Lower leg skin (tissue), 4 donors: Measurements from ENCODE around the gene IFT43. TPM values are rescaled to one million over a fixed set of nuclear protein-coding genes. Genes with fewer than 3 reads are reported as not detected.
"Not testable (repeated sequence)": the region's sequence is repeated elsewhere in the genome, so short reads cannot be mapped to it uniquely, and the experiment has no call there.

Experiments
- DNase-seq, 2 donors: peaks; one replicate each; pipeline ENCODE4 v3.0.0-alpha.2; 2019; ENCODE audit warnings: low spot score in 2 of 2
- H3K4me3 ChIP-seq: fragments of 200-600 bp; sonication (generic); 2 replicates; pipeline ENCODE4 v1.5.1; 2017; ENCODE audit warnings: mild to moderate bottlenecking, low read depth; ENCODE audit not compliant: poor library complexity, severe bottlenecking
- CTCF ChIP-seq, 3 donors: fragments of 450-650 bp; IDR thresholded peaks; one replicate each; pipeline ENCODE4 v1.5.1; 2016; ENCODE audit warnings: antibody characterized with exemption in 3 of 3, mild to moderate bottlenecking in 3 of 3, moderate library complexity in 2 of 3
- POLR2A ChIP-seq, 2 donors: fragments of 450-650 bp; IDR thresholded peaks; one replicate each; pipeline ENCODE4 v1.6.1; 2016 to 2017; ENCODE audit warnings: antibody characterized with exemption in 2 of 2, mild to moderate bottlenecking in 1 of 2, moderate library complexity in 1 of 2
- WGBS, 2 donors: methylation state at CpG; one replicate each; pipeline ENCODE4 v1.1.5; 2018; 5-methylcytosine and 5-hydroxymethylcytosine counted together
- intact Hi-C: fragments of 100-400 bp; cut with DNase I; formaldehyde crosslinking; loops from one replicate; pipeline ENCODE4 v1.15.0; 2023; ENCODE audit warnings: low total_unique reads
- total RNA-seq, 4 donors: library from RNA; depleted of rRNA; stranded (reverse); fragments of >200 nt; gene quantifications; one replicate each; pipeline ENCODE4 v1.1.0, GENCODE V29; 2016

IFT43 gene
- total RNA-seq, 4 donors from 2014 or later = 18.1 to 30.9 (median 19.7) TPM

DNA sequence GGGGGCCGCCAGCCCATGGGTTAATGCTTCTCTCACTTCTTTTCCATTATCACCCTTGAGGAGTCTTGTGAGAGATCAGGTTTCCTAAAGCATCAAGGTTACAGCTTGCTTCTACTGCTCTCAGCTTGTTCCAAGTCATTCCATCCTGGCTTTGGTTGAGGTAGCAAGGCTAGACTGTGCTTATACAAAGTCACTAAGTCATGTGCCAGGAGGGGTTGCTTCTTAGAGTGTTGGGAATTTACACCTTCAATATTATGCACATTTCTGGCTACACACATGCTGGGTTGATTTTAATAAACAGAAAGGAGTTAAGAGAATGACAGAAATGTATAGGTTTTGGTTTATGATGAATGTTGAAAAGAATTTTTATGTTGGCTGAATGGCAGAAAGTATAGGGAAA, 21.8 kb downstream of the IFT43 start:
- no peak for DNase-seq
- no peak overlapping the region for H3K4me3 ChIP-seq
- WGBS, 2 donors = 96 to 100% methylated on average over 1 of the region's 1 CpG
- intact Hi-C loops = no loop called here
- TF ChIP-seq POLR2A (IDR thresholded peaks at IDR 0.05) (no peak), CTCF (IDR thresholded peaks at IDR 0.05) (no peak)

- WGBS, 2 donors = 84 to 92% methylated on average over 2 of the region's 2 CpGs
- intact Hi-C loops = no loop called here
Measured at GRCh38 chr14:76007852-76008251, 22.3 kb downstream of the IFT43 start.

GRCh38 chr14:76009627-76010026, 24.1 kb downstream of the IFT43 start:
- WGBS, 2 donors = 94 to 96% methylated on average over 3 of the region's 3 CpGs
- not testable (repeated sequence) for DNase-seq

More at GRCh38 chr14:76007852-76008251, 22.3 kb downstream of the IFT43 start:
- no peak for DNase-seq
- TF ChIP-seq POLR2A (IDR thresholded peaks at IDR 0.05) (no peak), CTCF (IDR thresholded peaks at IDR 0.05) (no peak)
- H3K4me3 ChIP-seq = no peak overlapping the region

DNA sequence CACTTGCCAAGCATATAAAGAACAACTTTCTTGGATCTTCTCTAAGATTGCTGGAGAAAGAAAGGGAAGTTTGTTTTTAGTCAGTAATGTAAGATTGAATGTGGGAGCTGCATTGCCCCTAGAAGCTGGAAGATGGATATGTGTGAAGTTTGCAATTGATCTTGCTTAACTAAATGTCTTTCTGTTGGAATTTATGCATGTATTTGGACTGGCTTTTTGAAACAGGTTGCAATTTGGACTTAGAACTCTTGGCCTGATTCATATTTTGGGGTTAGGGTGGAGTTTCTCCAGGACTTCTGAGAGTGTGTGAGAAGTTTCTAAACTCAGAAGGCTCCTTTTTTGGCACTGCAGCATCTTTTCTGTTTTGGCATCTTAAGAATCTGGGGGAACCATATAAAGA, 26.4 kb downstream of the IFT43 start:
- intact Hi-C loops = no loop called here
- DNase-seq = no peak
- TF ChIP-seq CTCF (IDR thresholded peaks at IDR 0.05) (no peak), POLR2A (IDR thresholded peaks at IDR 0.05) (no peak)
- H3K4me3 ChIP-seq = no peak overlapping the region

More at GRCh38 chr14:76009627-76010026, 24.1 kb downstream of the IFT43 start:
- H3K4me3 ChIP-seq, intact Hi-C loops: not testable (repeated sequence)

- WGBS, 2 donors = 81 to 89% methylated on average over 9 of the region's 9 CpGs
- H3K4me3 ChIP-seq = no peak overlapping the region
- TF ChIP-seq CTCF (IDR thresholded peaks at IDR 0.05) (no peak), POLR2A (IDR thresholded peaks at IDR 0.05) (no peak)
- DNase-seq = no peak
- intact Hi-C loops = no loop called here
Measured at GRCh38 chr14:76012354-76012753, 26.8 kb downstream of the IFT43 start.

DNA sequence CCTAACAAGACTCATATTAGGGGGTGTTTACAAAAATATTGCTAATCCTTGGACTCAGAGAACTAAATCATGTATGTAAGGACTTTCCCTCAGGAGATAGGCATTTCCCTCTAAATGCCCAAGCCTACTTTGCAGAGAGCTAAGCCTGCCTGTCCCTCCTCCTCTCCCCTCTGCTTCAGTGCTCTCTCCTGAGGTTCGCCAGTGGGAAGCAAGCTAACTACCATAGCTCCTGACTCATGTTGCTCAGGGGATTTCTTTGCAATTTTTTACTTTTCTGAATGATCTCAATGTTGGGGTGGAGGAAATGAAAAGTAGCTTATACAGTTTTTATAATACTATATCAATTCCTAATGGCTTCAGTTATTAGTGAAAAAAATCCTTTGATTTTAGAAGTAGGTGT, 29.6 kb downstream of the IFT43 start:
- WGBS, 2 donors = 95 to 100% methylated on average over 1 of the region's 1 CpG

More for the DNA sequence above, 29.6 kb downstream of the IFT43 start:
- no peak overlapping the region for H3K4me3 ChIP-seq
- no peak for TF ChIP-seq CTCF (IDR thresholded peaks at IDR 0.05)
- TF ChIP-seq POLR2A (IDR thresholded peaks at IDR 0.05) = no peak
- intact Hi-C loops = no loop called here
- no peak for DNase-seq
